Upper lobe of left lung (tissue), 6 donors: ENCODE measurements around the gene MTG2. TPM values are rescaled to one million over a fixed set of nuclear protein-coding genes. Genes with fewer than 3 reads are reported as not detected.

ENCODE experiments used
- ATAC-seq, 2 donors: fragments of 200-7000 bp; cut with Tn5 transposase; one replicate each; pipeline ENCODE4 v1.9.1; 2022; ENCODE audit warnings: mild to moderate bottlenecking in 2 of 2, moderate library complexity in 2 of 2; ENCODE audit not compliant: low FRiP score in 2 of 2
- DNase-seq, 2 donors: peaks; one replicate each; pipeline ENCODE4 v3.0.0-alpha.2; 2019 to 2020
- H3K27ac ChIP-seq, 4 donors: fragments of 200-600 bp; sonication (generic); one replicate each; pipeline ENCODE4 v1.5.1; 2016 to 2019
- H3K27me3 ChIP-seq, 4 donors: fragments of 200-600 bp; sonication (generic); one replicate each; pipeline ENCODE4 v1.5.1; 2017 to 2019
- H3K36me3 ChIP-seq, 4 donors: fragments of 200-600 bp; sonication (generic); one replicate each; pipeline ENCODE4 v1.5.1; 2016 to 2019
- H3K4me1 ChIP-seq, 4 donors: fragments of 200-600 bp; sonication (generic); one replicate each; pipeline ENCODE4 v1.5.1; 2018 to 2019
- H3K4me3 ChIP-seq, 4 donors: fragments of 200-600 bp; sonication (generic); one replicate each; pipeline ENCODE4 v1.5.1; 2017 to 2019; ENCODE audit warnings: mild to moderate bottlenecking in 2 of 4, moderate library complexity in 1 of 4
- H3K9me3 ChIP-seq, 4 donors: fragments of 200-600 bp; sonication (generic); one replicate each; pipeline ENCODE4 v1.5.1; 2018 to 2019
- CTCF ChIP-seq, 6 experiments: fragments of 450-650 bp in 4 of 6; fragments of 200-600 bp in 2 of 6; sonication (generic) in 2 of 6; IDR thresholded peaks; one replicate each; pipeline ENCODE4 v1.5.1; 2016 to 2019; ENCODE audit warnings: antibody characterized with exemption in 6 of 6
- EP300 ChIP-seq, 4 donors: sonication (generic); formaldehyde crosslinking; IDR thresholded peaks; one replicate each; pipeline ENCODE4 v1.5.1; 2017; ENCODE audit warnings: antibody characterized with exemption in 4 of 4, control low read depth in 2 of 4
- POLR2A ChIP-seq, 4 donors: fragments of 450-650 bp; IDR thresholded peaks; one replicate each; pipeline ENCODE4 v1.5.1; 2016 to 2017; ENCODE audit warnings: antibody characterized with exemption in 4 of 4, mild to moderate bottlenecking in 2 of 4
- POLR2AphosphoS5 ChIP-seq, 2 donors: sonication (generic); formaldehyde crosslinking; IDR thresholded peaks; one replicate each; pipeline ENCODE4 v1.5.1; 2017; ENCODE audit warnings: antibody characterized with exemption in 2 of 2
- WGBS, 2 donors: methylation state at CpG; one replicate each; pipeline ENCODE4 v1.1.5; 2017 to 2018; 5-methylcytosine and 5-hydroxymethylcytosine counted together
- total RNA-seq, 6 donors: library from RNA; depleted of rRNA in 4 of 6; stranded (reverse); fragments of >200 nt in 4 of 6; gene quantifications; one replicate each; pipeline versions ENCODE4 v1.1.0 to v1.2.1, GENCODE V29; 2016 to 2021
- donor health status: DM: no; HTN: no; CAD: no; lungs with moderate emphysema.
- donor health status: DM: no; HTN: yes; CAD: no; lungs with severe emphysema.

The MTG2 gene
- total RNA-seq, 6 donors from 2014 or later: 28.3 to 42.3 (median 32.0) TPM

DNA sequence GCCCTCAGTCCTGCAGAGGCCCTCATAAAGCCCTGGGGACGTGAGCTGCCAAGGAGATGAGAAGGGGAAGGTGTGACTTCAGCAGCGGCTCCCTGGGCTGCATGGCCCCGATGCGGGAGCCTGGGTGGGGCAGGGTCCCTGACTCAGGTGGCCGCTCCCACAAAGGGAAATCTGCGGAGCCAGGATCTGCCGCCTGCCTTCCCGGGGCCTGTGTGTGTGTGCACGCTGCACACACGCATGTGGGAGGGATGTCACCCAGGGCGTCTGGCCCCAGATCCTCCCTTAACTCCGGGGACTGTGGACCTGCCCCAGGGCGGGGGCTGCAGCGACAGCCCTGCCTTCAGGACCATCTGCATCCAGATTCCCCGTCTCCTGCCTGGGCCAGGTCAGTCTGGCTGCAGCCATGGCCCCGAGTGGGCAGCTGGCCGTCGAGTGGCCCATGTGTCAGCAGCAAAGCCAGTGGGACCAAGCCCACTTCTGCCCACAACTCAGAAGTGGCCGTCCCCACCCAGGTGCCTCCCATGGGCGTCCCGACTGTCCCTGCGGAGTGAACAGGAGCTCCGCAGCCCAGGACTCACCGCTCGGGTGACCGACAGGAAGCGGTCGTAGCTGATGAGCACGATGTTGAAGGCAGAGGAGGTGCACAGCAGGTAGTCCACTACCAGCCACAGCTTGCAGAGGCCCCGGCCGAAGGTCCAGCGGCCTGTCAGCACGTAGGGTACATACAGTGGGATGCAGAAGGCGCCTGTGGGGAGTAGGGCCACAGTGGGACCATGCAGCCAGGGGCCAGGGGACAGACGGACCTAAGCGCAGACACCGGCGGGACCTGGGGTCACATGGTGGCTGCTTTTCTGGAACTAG lies 35.3 kb downstream of the MTG2 start:
- H3K4me3 ChIP-seq: no peak overlapping the region
- TF ChIP-seq POLR2AphosphoS5 (IDR thresholded peaks at IDR 0.05) (no peak), CTCF (IDR thresholded peaks at IDR 0.05) (no peak), EP300 (IDR thresholded peaks at IDR 0.05) (no peak), POLR2A (IDR thresholded peaks at IDR 0.05) (no peak)
- no peaks in the 10 kb centered on the region for H3K9me3 ChIP-seq
- peaks cover 10 to 22% (median 16%) of the 10 kb centered on the region in 4 donors for H3K4me1 ChIP-seq
- DNase-seq (peak in 1 of 2 donors; percentile 64), ATAC-seq (no peak)
- WGBS, 2 donors: 58 to 63% methylated on average over 15 to 30 of the region's 38 CpGs
- peaks cover 0 to 67% (median 29%) of the 10 kb centered on the region in 4 donors for H3K27me3 ChIP-seq
- no peak overlapping the region for H3K27ac ChIP-seq
- H3K36me3 ChIP-seq: no peaks in the 10 kb centered on the region

- H3K27me3 ChIP-seq: peaks cover 0 to 67% (median 28%) of the 10 kb centered on the region in 4 donors
- peak in 1 of 2 donors; percentile 76 for DNase-seq
- WGBS, 2 donors: 1 to 2% methylated on average over 10 to 21 of the region's 84 CpGs
- no peak for ATAC-seq
- no peaks in the 10 kb centered on the region for H3K9me3 ChIP-seq
- peaks cover 10 to 22% (median 16%) of the 10 kb centered on the region in 4 donors for H3K4me1 ChIP-seq
- H3K27ac ChIP-seq: no peak overlapping the region
- TF ChIP-seq EP300 (IDR thresholded peaks at IDR 0.05) (no peak), CTCF (IDR thresholded peaks at IDR 0.05) (no peak), POLR2A (IDR thresholded peaks at IDR 0.05) (no peak), POLR2AphosphoS5 (IDR thresholded peaks at IDR 0.05) (no peak)
- H3K36me3 ChIP-seq: no peaks in the 10 kb centered on the region
- peak overlapping the region in 3 of 4 donors; percentile 39 to 49 (median 47) for H3K4me3 ChIP-seq
These were observed 36.5 kb downstream of the MTG2 start for GRCh38 chr20:62219101-62219991.

DNA sequence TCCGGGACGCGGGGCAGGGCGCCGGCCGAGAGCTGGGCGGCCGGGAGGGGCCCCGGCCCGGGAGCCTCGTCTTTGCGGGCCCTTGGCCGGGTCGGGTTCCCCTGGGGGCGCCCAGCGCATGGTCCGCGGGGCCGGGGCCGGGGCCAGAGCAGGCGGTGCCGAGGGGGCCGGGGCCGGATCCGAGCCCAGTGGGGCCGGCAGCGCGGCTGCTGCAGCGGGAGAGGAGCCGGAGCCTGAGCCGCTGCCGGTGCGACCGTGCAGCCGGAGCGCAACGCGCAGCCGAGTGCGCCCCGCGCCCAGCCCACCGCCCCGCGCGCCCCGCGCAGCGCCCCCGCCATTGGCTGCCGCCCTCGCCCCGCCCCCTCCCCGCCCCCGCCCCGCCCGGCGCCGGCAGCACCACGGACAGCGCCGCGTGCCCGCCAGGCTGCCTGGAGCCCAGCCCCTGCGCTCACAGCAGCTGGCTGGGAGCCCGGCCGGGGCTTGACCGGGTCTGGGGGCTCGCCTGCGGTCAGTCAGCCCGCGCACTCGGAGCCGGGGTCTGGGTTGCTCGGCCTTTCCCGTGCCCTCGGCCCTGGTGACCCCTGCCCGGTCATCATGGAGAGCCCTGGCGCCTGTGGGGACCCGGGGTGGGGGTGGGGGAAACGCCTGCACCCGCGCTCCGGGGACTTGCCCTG lies 37.3 kb downstream of the MTG2 start, which contains the start of gene HRH3:
HRH3 (minus strand) TSS at position 287 of the 674 bp plus-strand sequence. CDS start 308 bp downstream, outside the sequence.
- Histone ChIP-seq H3K9me3 (no peaks in the 10 kb centered on the region), H3K27ac (no peak within 1 kb of the TSS), H3K36me3 (no peaks in the 10 kb centered on the region), H3K4me3 (peak within 1 kb of the TSS in 3 of 4 donors; percentile 39 to 49 (median 47)), H3K4me1 (peaks cover 10 to 22% (median 16%) of the 10 kb centered on the region in 4 donors), H3K27me3 (peaks cover 0 to 67% (median 28%) of the 10 kb centered on the region in 4 donors)
- 0 to 4% methylated on average over 2 to 10 of the region's 84 CpGs for WGBS, 2 donors
- DNase-seq (peak; percentile 39 to 91), ATAC-seq (peak in 1 of 2 donors; percentile 71)
- TF ChIP-seq EP300 (IDR thresholded peaks at IDR 0.05): no peak
- TF ChIP-seq CTCF (IDR thresholded peaks at IDR 0.05): no peak
- no peak for TF ChIP-seq POLR2A (IDR thresholded peaks at IDR 0.05)
- no peak for TF ChIP-seq POLR2AphosphoS5 (IDR thresholded peaks at IDR 0.05)
